SJSA1 (cell line): Measurements from ENCODE around the gene PTPRQ. TPM values are rescaled to one million over a fixed set of nuclear protein-coding genes. Genes with fewer than 3 reads are reported as not detected.

Experiments
- DNase-seq, 2 experiments: peaks; one replicate each; pipeline ENCODE4 v3.0.0-alpha.2; 2015 to 2020; ENCODE audit warnings: low spot score in 2 of 2, low read depth in 1 of 2
- H3K27ac ChIP-seq: fragments of 250-450 bp; sonication (Bioruptor Pico); 2 replicates; pipeline ENCODE4 v1.5.1; 2020; ENCODE audit warnings: mild to moderate bottlenecking, moderate library complexity
- H3K27me3 ChIP-seq: fragments of 250-450 bp; sonication (Bioruptor Pico); replicated peaks from 2 replicates; pipeline ENCODE4 v1.5.1; 2020; ENCODE audit warnings: mild to moderate bottlenecking, moderate library complexity
- H3K36me3 ChIP-seq: fragments of 250-450 bp; sonication (Bioruptor Pico); 2 replicates; pipeline ENCODE4 v1.5.1; 2020; ENCODE audit warnings: mild to moderate bottlenecking
- H3K4me1 ChIP-seq: fragments of 250-450 bp; sonication (Bioruptor Pico); replicated peaks from 2 replicates; pipeline ENCODE4 v1.6.1; 2021; ENCODE audit warnings: mild to moderate bottlenecking
- H3K4me3 ChIP-seq: fragments of 250-450 bp; sonication (Bioruptor Pico); 2 replicates; pipeline ENCODE4 v1.5.1; 2020; ENCODE audit warnings: mild to moderate bottlenecking
- H3K9me3 ChIP-seq: fragments of 250-450 bp; sonication (Bioruptor Pico); replicated peaks from 2 replicates; pipeline ENCODE4 v1.5.1; 2020; ENCODE audit warnings: mild to moderate bottlenecking
- total RNA-seq: library from RNA; depleted of rRNA; stranded (reverse); fragments of >200 nt; shearing (Covaris generic); gene quantifications from 2 replicates; pipeline ENCODE4 v1.2.3, GENCODE V29; 2014

Gene PTPRQ
- total RNA-seq, 1 experiment from 2014 or later: 1.1 TPM

GRCh38 chr12:80709811-80710726, 266.0 kb downstream of the PTPRQ start:
- Histone ChIP-seq H3K4me1 (no peaks in the 10 kb centered on the region), H3K9me3 (no peaks in the 10 kb centered on the region), H3K27me3 (peaks cover 4% of the 10 kb centered on the region), H3K27ac (no peak overlapping the region), H3K36me3 (no peaks in the 10 kb centered on the region), H3K4me3 (no peak overlapping the region)
- no peak for DNase-seq

DNA sequence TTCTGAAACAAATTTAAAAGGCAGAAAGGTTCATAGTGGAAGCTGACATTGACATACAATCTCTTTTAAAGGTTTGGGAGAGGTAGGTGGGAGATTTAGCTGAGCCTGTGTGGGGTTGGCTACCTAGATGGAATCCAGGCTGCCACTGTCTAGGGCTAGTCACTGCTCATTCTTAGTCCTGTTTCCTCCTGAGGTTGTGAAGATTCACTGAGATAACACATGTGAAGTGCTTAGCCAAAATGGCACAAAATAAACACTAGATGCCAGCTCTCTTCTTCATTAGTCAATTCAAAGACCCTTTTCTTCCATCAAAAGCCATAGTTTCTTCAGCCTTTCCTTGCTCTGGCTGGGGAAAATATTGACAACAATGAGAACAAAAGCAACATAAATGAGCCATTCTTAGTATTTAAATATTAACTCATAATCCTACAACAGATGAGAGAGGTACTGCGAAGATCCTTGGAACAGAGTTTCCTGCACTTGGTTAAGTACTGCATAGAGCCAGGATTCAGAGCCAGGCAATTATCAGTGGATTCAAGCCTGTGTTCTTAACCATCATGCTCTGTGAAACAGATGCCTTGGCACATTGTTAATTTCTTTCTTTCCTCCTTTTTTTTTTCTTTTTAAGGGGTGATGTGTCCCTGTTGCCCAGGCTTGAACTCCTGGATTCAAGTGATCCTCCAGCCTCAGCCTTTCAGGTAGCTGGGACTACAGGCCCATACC, 266.9 kb downstream of the PTPRQ start:
- no peaks in the 10 kb centered on the region for H3K36me3 ChIP-seq
- no peak overlapping the region for H3K27ac ChIP-seq
- DNase-seq: no peak
- peaks cover 4% of the 10 kb centered on the region for H3K27me3 ChIP-seq
- no peak overlapping the region for H3K4me3 ChIP-seq
- no peaks in the 10 kb centered on the region for H3K9me3 ChIP-seq
- H3K4me1 ChIP-seq: no peaks in the 10 kb centered on the region

DNA sequence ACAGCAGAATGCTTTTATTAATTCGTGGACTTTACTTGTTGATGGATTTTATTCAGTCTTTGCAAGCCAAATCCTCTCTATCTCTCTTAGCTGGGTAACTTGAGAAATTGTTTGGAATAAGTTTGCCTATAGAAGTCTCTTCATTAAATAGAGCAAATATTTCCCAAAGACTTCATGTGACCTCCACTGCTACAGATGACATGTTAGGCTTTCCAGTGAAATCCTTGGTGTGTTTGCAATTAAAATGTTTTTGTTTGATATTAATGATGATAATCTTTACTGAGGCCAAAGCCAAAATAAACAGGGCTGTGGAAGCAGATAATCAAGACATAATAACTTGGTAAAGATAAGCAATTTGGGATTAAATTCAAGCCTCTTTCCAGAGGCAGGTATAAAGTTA, 267.8 kb downstream of the PTPRQ start:
- Histone ChIP-seq H3K4me3 (no peak overlapping the region), H3K27ac (no peak overlapping the region)

GRCh38 chr12:80712866-80713265, 268.8 kb downstream of the PTPRQ start:
- Histone ChIP-seq H3K4me1 (no peaks in the 10 kb centered on the region), H3K27me3 (peaks cover 4% of the 10 kb centered on the region), H3K9me3 (no peaks in the 10 kb centered on the region), H3K36me3 (no peaks in the 10 kb centered on the region), H3K4me3 (no peak overlapping the region), H3K27ac (no peak overlapping the region)
- no peak for DNase-seq

More for the DNA sequence above, 267.8 kb downstream of the PTPRQ start:
- DNase-seq: no peak
- peaks cover 4% of the 10 kb centered on the region for H3K27me3 ChIP-seq
- H3K36me3 ChIP-seq: no peaks in the 10 kb centered on the region
- no peaks in the 10 kb centered on the region for H3K4me1 ChIP-seq
- H3K9me3 ChIP-seq: no peaks in the 10 kb centered on the region

- no peak overlapping the region for H3K4me3 ChIP-seq
- no peak overlapping the region for H3K27ac ChIP-seq
- no peaks in the 10 kb centered on the region for H3K4me1 ChIP-seq
- H3K36me3 ChIP-seq: no peaks in the 10 kb centered on the region
- H3K9me3 ChIP-seq: no peaks in the 10 kb centered on the region
- peaks cover 4% of the 10 kb centered on the region for H3K27me3 ChIP-seq
- DNase-seq: no peak
Observed at GRCh38 chr12:80713419-80713818, 269.4 kb downstream of the PTPRQ start.

- H3K4me3 ChIP-seq: no peak overlapping the region
- no peak overlapping the region for H3K27ac ChIP-seq
- H3K36me3 ChIP-seq: no peaks in the 10 kb centered on the region
- H3K4me1 ChIP-seq: no peaks in the 10 kb centered on the region
- DNase-seq: no peak
- H3K9me3 ChIP-seq: no peaks in the 10 kb centered on the region
- H3K27me3 ChIP-seq: peaks cover 4% of the 10 kb centered on the region
Observed at GRCh38 chr12:80714055-80714454, 270.0 kb downstream of the PTPRQ start.

GRCh38 chr12:80714846-80715245, 270.8 kb downstream of the PTPRQ start:
- H3K4me1 ChIP-seq: no peaks in the 10 kb centered on the region
- H3K9me3 ChIP-seq: no peaks in the 10 kb centered on the region
- peaks cover 4% of the 10 kb centered on the region for H3K27me3 ChIP-seq
- DNase-seq: no peak
- H3K27ac ChIP-seq: no peak overlapping the region
- H3K4me3 ChIP-seq: no peak overlapping the region
- no peaks in the 10 kb centered on the region for H3K36me3 ChIP-seq

DNA sequence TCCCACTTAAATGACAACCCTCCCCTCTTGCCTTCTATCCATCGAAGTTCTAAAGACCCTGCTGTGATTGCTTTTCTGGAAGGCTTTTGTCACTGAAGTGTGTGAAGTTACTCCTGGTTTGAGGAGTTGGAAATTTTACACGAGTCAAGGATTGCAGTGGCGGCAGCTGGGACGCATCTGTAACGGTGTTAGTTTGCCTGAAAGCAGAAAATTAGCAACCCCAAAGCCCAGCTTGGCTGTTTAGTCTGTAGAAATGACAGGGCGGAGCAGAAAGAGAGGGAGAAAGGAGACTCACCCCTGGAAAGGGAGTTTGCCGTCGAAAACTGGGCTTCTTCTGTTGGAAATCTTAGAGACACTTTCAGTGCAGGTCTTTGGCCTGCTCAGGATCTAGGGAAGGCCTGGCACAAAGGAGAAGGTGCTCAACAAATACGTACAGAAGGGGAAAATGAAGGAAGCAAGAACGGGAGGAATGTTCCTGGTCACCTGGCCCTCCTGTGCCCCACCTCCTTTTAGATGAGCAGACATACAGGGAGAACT, 271.7 kb downstream of the PTPRQ start:
- Histone ChIP-seq H3K4me1 (no peaks in the 10 kb centered on the region), H3K27ac (no peak overlapping the region), H3K27me3 (peaks cover 4% of the 10 kb centered on the region), H3K4me3 (no peak overlapping the region), H3K9me3 (no peaks in the 10 kb centered on the region), H3K36me3 (no peaks in the 10 kb centered on the region)
- no peak for DNase-seq

GRCh38 chr12:80716696-80717469, 272.8 kb downstream of the PTPRQ start, which contains the start of gene MYF5:
MYF5 (plus strand) TSS chr12:80716912; CDS start chr12:80717064, 152 bp downstream.
- peaks cover 1% of the 10 kb centered on the region for H3K27me3 ChIP-seq
- DNase-seq: no peak
- no peak within 1 kb of the TSS for H3K4me3 ChIP-seq
- no peaks in the 10 kb centered on the region for H3K4me1 ChIP-seq
- no peaks in the 10 kb centered on the region for H3K9me3 ChIP-seq
- H3K36me3 ChIP-seq: no peaks in the 10 kb centered on the region
- no peak within 1 kb of the TSS for H3K27ac ChIP-seq

- no peak overlapping the region for H3K4me3 ChIP-seq
- no peaks in the 10 kb centered on the region for H3K36me3 ChIP-seq
- H3K4me1 ChIP-seq: no peaks in the 10 kb centered on the region
- H3K27me3 ChIP-seq: no peaks in the 10 kb centered on the region
- DNase-seq: no peak
- H3K27ac ChIP-seq: no peak overlapping the region
- H3K9me3 ChIP-seq: no peaks in the 10 kb centered on the region
Observed at GRCh38 chr12:80717856-80718255, 273.8 kb downstream of the PTPRQ start.

DNA sequence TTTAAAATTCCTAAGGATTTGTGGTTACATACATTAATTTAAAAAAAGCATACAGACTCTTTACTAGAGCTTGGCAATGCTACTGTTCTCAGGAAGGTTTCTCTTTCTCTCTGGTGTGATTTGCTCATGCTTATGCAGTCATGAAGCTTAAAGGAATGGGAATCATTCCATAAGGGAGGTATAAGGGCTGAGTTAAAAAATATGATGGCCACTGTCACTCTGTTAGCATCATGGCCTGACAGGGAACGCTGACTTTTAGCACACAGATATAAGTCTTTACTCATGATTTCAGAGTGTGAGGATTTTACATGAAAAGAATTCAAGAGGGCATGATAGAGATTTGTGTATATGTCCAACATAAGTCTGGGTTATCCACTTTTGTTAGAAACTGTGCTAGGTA, 276.5 kb downstream of the PTPRQ start:
- Histone ChIP-seq H3K4me1 (no peaks in the 10 kb centered on the region), H3K4me3 (no peak overlapping the region), H3K9me3 (no peaks in the 10 kb centered on the region), H3K27ac (no peak overlapping the region), H3K36me3 (no peaks in the 10 kb centered on the region), H3K27me3 (no peaks in the 10 kb centered on the region)
- no peak for DNase-seq

GRCh38 chr12:80721326-80721725, 277.3 kb downstream of the PTPRQ start:
- no peak for DNase-seq
- no peaks in the 10 kb centered on the region for H3K9me3 ChIP-seq
- H3K36me3 ChIP-seq: no peaks in the 10 kb centered on the region
- no peaks in the 10 kb centered on the region for H3K4me1 ChIP-seq
- no peak overlapping the region for H3K4me3 ChIP-seq
- no peaks in the 10 kb centered on the region for H3K27me3 ChIP-seq
- no peak overlapping the region for H3K27ac ChIP-seq
